ENCODE measurements around the gene CNIH3. TPM values are rescaled to one million over a fixed set of nuclear protein-coding genes. Genes with fewer than 3 reads are reported as not detected.

CNIH3 gene
- total RNA-seq, 1 experiment from 2014 or later, result 4.2 TPM

- Histone ChIP-seq H3K4ac (ENCODE audit: low read depth, low read length) (no peak overlapping the region), H4K5ac (ENCODE audit: insufficient read length, low read depth, low read length) (no peak overlapping the region), H3T11ph (ENCODE audit: low read length) (no peak overlapping the region), H2BK15ac (ENCODE audit: low read depth, low read length) (no peak overlapping the region), H3K79me1 (ENCODE audit: insufficient read depth, low read depth, low read length, poor library complexity, severe bottlenecking) (no peaks in the 10 kb centered on the region), H4K20me1 (ENCODE audit: control insufficient read depth, insufficient read depth, insufficient read length) (no peaks in the 10 kb centered on the region), H3K9me3 (ENCODE audit: control insufficient read depth, low read depth, low read length) (no peaks in the 10 kb centered on the region), H3K18ac (ENCODE audit: insufficient read length, low read depth, low read length) (no peak overlapping the region), H2BK120ac (ENCODE audit: low read depth, low read length, poor library complexity, severe bottlenecking) (no peak overlapping the region), H2AFZ (ENCODE audit: low read length) (no peak overlapping the region), H2BK20ac (ENCODE audit: low read depth, low read length, poor library complexity, severe bottlenecking) (no peak overlapping the region), H4K8ac (replicated peaks; ENCODE audit: insufficient read length, low read depth, low read length) (no peak overlapping the region), H3K23ac (ENCODE audit: insufficient read length, low read depth, low read length) (no peak overlapping the region), H3K4me1 (ENCODE audit: insufficient read depth, low read length) (no peaks in the 10 kb centered on the region), H2BK5ac (ENCODE audit: insufficient read length, low read length) (no peak overlapping the region), H3K9ac (ENCODE audit: extremely low read depth, insufficient read length, low read length) (no peak overlapping the region), H2BK12ac (ENCODE audit: insufficient read length, low read depth, low read length) (no peak overlapping the region), H3K56ac (ENCODE audit: insufficient read length, low read depth, low read length) (no peak overlapping the region), H3K27ac (ENCODE audit: insufficient read length, low read depth, low read length) (no peak overlapping the region), H3K4me2 (ENCODE audit: insufficient read depth, insufficient read length, low read length) (no peak overlapping the region), H3K23me2 (ENCODE audit: insufficient read length, low read depth, low read length, poor library complexity, severe bottlenecking) (peaks cover under 1% of the 10 kb centered on the region), H2AK5ac (ENCODE audit: insufficient read length, low read length) (no peak overlapping the region), H3K79me2 (ENCODE audit: insufficient read depth, low read length) (no peaks in the 10 kb centered on the region), H3K14ac (ENCODE audit: insufficient read depth, low read length) (no peak overlapping the region), H4K91ac (ENCODE audit: insufficient read length, low read depth, low read length) (no peak overlapping the region), H3K27me3 (ENCODE audit: insufficient read depth, low read length) (peaks cover 14% of the 10 kb centered on the region)
- Mint-ChIP-seq H3K9me3 (peaks cover 9 to 12% of the 10 kb centered on the region in 2 experiments), H3K27me3 (ENCODE audit: low read depth) (peaks cover 59% of the 10 kb centered on the region), H3K4me1 (peaks cover under 1 to 4% of the 10 kb centered on the region in 2 experiments; a peak in 2 of 4 replicates), H3K27ac (no peak overlapping the region), H3K36me3 (ENCODE audit: insufficient read depth in 1 of 3, low read depth in 3 of 3) (peaks cover 7 to 8% (median 7%) of the 10 kb centered on the region in 3 experiments; a peak in 6 of 7 replicates), H3K4me3 (no peak overlapping the region)
- no peak for TF ChIP-seq CTCF (conservative IDR thresholded peaks at IDR 0.05)
- DNase-seq, result no peak
- no CpG with 5 or more reads among the region's 2 CpGs for WGBS (ENCODE audit: extremely low coverage, insufficient read length, low lambda C conversion rate)
Observed at GRCh38 chr1:224622831-224623230, 6.7 kb downstream of the CNIH3 start.
